AG04450 (cell line): ENCODE results near the gene APOE. TPM values are rescaled to one million over a fixed set of nuclear protein-coding genes. Genes with fewer than 3 reads are reported as not detected.
"Not testable (repeated sequence)": the region's sequence is repeated elsewhere in the genome, so short reads cannot be mapped to it uniquely, and the experiment has no call there.

Source experiments
- CTCF ChIA-PET: fragments of 300-600, 350-600 bp; formaldehyde crosslinking; extraction: SDS; loops from one replicate; lab custom pipeline; 2022; ENCODE audit warnings: antibody characterized with exemption, inconsistent platforms; lab: Charles Lee
- POLR2A ChIA-PET: fragments of 350-600 bp; formaldehyde crosslinking; extraction: SDS; loops from one replicate; lab custom pipeline; 2021; ENCODE audit warnings: antibody characterized with exemption, inconsistent platforms; lab: Yijun Ruan, JAX
- DNase-seq: peaks from one replicate; pipeline ENCODE4 v3.0.0-alpha.2; 2011; ENCODE audit warnings: low read depth, low spot score
- H3K27ac ChIP-seq: one replicate; pipeline ENCODE4 v1.5.1; 2012; ENCODE audit warnings: low read depth, low read length, control low read depth
- H3K27me3 ChIP-seq: one replicate; pipeline ENCODE4 v1.6.0; 2012; ENCODE audit warnings: low read length; ENCODE audit not compliant: control insufficient read depth, insufficient read depth
- H3K4me3 ChIP-seq: 2 replicates; pipeline ENCODE4 v1.5.1; 2011; ENCODE audit warnings: mild to moderate bottlenecking, low read depth, low read length, control low read depth
- H3K9me3 ChIP-seq: 2 replicates; pipeline ENCODE4 v1.5.1; 2012; ENCODE audit warnings: low read length; ENCODE audit not compliant: control insufficient read depth, insufficient read depth
- polyA plus RNA-seq: library from polyadenylated mRNA; depleted of rRNA; stranded (reverse); fragments of >200 nt; gene quantifications from 2 replicates; pipeline ENCODE4 v1.2.3, GENCODE V29; 2011
- TF ChIP-seq, protein P1 (sequence below): IDR thresholded peaks from 2 replicates; pipeline ENCODE4 v1.5.1; 2011; ENCODE audit warnings: low read depth, low read length, control low read depth, inconsistent platforms

The APOE gene
- polyA plus RNA-seq, 1 experiment = 5.9 TPM

GRCh38 chr19:44908836-44909261 is 3.3 kb downstream of the APOE start:
- TF ChIP-seq, protein P1, sequence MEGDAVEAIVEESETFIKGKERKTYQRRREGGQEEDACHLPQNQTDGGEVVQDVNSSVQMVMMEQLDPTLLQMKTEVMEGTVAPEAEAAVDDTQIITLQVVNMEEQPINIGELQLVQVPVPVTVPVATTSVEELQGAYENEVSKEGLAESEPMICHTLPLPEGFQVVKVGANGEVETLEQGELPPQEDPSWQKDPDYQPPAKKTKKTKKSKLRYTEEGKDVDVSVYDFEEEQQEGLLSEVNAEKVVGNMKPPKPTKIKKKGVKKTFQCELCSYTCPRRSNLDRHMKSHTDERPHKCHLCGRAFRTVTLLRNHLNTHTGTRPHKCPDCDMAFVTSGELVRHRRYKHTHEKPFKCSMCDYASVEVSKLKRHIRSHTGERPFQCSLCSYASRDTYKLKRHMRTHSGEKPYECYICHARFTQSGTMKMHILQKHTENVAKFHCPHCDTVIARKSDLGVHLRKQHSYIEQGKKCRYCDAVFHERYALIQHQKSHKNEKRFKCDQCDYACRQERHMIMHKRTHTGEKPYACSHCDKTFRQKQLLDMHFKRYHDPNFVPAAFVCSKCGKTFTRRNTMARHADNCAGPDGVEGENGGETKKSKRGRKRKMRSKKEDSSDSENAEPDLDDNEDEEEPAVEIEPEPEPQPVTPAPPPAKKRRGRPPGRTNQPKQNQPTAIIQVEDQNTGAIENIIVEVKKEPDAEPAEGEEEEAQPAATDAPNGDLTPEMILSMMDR = no peak
- H3K4me3 ChIP-seq = no peak overlapping the region
- H3K27ac ChIP-seq = no peak overlapping the region
- peaks cover 9% of the 10 kb centered on the region for H3K27me3 ChIP-seq
- ChIA-PET CTCF (interaction anchor here (2.8 kb wide), 1 partner anchor 43 kb away, joined by 17 read pairs; no protein-coding TSS in a partner anchor), POLR2A (no interaction called here)
- H3K9me3 ChIP-seq = no peaks in the 10 kb centered on the region
- DNase-seq = no peak

- Histone ChIP-seq H3K4me3 (no peak overlapping the region), H3K27ac (no peak overlapping the region), H3K27me3 (peaks cover 9% of the 10 kb centered on the region), H3K9me3 (no peaks in the 10 kb centered on the region)
- ChIA-PET POLR2A (interaction anchor here (0.6 kb wide), 1 partner anchor 51 kb away, joined by 6 read pairs; no protein-coding TSS in a partner anchor), CTCF (interaction anchor here (2.8 kb wide), 1 partner anchor 42 kb away, joined by 17 read pairs; no protein-coding TSS in a partner anchor)
- no peak for DNase-seq
- TF ChIP-seq, protein P1 = no peak
Observed at GRCh38 chr19:44909775-44910174, 4.2 kb downstream of the APOE start.

DNA sequence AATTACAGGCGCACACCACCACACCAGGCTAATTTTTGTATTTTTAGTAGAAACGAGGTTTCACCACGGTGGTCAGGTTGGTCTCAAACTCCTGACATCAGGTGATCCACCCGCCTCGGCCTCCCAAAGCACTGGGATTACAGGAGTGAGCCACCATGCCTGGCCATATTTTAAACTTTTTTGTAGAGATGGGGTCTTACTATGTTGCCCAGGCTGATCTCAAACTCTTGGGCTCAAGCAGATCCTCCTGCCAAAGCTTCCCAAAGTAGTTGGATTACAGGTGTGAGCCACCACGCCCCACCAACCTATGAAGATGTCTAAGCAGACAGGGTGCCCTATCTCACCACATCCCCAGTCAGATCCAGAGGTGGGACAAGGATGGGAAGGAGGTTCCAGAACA is 6.3 kb downstream of the APOE start:
- not testable (repeated sequence) for H3K9me3 ChIP-seq, H3K27ac ChIP-seq, H3K27me3 ChIP-seq, H3K4me3 ChIP-seq, DNase-seq
- CTCF ChIA-PET = interaction anchor here (1.0 to 2.8 kb wide), 3 partner anchors 8 to 43 kb away, joined by 4 to 17 read pairs (median 8); partner anchors contain the start of gene CLPTM1
- POLR2A ChIA-PET = interaction anchor here (1.3 kb wide), 1 partner anchor 43 kb away, joined by 5 read pairs; no protein-coding TSS in a partner anchor

DNA sequence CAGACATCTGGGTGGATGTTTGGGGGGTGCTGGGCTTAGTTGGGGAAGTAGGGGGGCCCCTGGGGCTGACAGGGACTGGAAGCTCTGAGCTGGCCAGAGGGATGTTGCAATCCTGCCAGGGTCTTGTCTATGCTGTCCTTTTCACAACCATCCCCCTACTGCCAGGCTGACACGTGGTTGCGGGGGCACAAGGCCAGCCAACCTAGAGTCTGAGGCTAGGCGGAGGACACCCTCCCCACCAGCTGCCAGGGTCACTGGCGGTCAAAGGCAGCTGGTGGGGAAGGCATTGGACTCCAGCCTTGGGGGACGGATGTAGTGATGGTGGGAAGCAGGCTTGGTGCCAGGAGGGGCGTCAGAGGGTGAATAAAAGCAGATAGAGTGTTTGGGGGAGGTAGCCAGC is 7.3 kb downstream of the APOE start:
- ChIA-PET POLR2A (no interaction called here), CTCF (no interaction called here)
- no peak for DNase-seq
- TF ChIP-seq, protein P1 = no peak
- Histone ChIP-seq H3K27me3 (no peaks in the 10 kb centered on the region), H3K9me3 (no peaks in the 10 kb centered on the region), H3K27ac (no peak overlapping the region), H3K4me3 (no peak overlapping the region)

DNA sequence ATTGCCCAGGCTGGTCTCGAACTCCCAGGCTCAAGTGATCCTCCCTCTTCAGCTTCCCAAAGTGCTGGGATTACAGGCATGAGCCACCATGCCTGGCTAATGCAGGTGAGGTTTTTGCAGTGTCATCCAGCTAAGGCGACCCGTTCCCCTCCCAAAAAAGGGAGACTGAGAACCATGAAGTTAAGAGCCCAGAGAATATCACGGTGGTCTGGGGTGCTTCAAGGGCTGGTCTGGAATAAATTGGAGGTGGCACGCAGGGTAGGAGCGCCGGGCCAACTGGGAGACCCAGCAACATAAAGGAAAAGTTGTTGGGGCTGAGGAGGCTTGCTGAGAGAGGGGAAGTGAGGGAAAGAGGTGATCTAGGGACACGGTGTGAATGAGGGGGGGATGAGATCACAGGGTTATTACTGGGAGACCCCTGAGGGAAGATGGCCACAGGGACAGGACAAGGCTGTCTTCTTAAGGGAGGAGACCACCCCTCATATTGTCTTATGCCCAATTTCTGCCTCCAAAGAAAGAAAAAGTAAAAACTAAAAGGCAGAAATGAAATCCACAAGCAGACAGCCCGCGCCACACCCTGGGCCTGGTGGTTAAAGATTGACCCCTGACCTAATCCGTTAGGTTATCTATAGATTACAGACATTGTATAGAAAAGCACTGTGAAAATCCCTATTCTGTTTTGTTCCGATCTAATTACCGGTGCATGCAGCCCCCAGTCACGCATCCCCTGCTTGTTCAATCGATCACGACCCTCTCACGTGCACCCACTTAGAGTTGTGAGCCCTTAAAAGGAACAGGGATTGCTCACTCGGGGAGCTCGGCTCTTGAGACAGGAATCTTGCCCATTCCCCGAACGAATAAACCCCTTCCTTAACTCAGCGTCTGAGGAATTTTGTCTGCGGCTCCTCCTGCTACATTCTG is 8.2 kb downstream of the APOE start:
- CTCF ChIA-PET = not testable (repeated sequence)

GRCh38 chr19:44914433-44915206 is 9.0 kb downstream of the APOE start, which contains the start of gene APOC1:
Gene APOC1, plus strand, starts transcription at chr19:44914608. Its CDS starts 284 bp downstream, at chr19:44914892.
- H3K4me3 ChIP-seq = peak within 1 kb of the TSS; percentile 66
- not testable (repeated sequence) for H3K27ac ChIP-seq, H3K27me3 ChIP-seq, H3K9me3 ChIP-seq
- DNase-seq = peak; percentile 36
- ChIA-PET POLR2A (interaction anchor here (0.7 to 0.8 kb wide), 2 partner anchors 30 to 40 kb away, joined by 4 to 9 read pairs; partner anchors contain the start of gene CLPTM1), CTCF (interaction anchor here (0.7 to 0.8 kb wide), 2 partner anchors 11 to 35 kb away, joined by 3 to 8 read pairs; no protein-coding TSS in a partner anchor)

More for the DNA sequence above, 8.2 kb downstream of the APOE start:
- H3K4me3 ChIP-seq, DNase-seq, POLR2A ChIA-PET, H3K9me3 ChIP-seq, H3K27ac ChIP-seq, H3K27me3 ChIP-seq: not testable (repeated sequence)
